HG03571 (cell line): ENCODE results near the gene AQP6.
A peak's percentile ranks its signal among the peaks of the same experiment; 100 is the strongest.

Source experiments
- ATAC-seq: cut with Tn5 transposase; IDR thresholded peaks from one replicate; pipeline ENCODE4 v1.9.1; 2021; ENCODE audit not compliant: unreplicated experiment

Gene AQP6

GRCh38 chr12:49955899-49956662 is 16.7 kb upstream of the AQP6 start:
- no peak for ATAC-seq

- no peak for ATAC-seq
These were observed 15.8 kb upstream of the AQP6 start for GRCh38 chr12:49956663-49957569.

DNA sequence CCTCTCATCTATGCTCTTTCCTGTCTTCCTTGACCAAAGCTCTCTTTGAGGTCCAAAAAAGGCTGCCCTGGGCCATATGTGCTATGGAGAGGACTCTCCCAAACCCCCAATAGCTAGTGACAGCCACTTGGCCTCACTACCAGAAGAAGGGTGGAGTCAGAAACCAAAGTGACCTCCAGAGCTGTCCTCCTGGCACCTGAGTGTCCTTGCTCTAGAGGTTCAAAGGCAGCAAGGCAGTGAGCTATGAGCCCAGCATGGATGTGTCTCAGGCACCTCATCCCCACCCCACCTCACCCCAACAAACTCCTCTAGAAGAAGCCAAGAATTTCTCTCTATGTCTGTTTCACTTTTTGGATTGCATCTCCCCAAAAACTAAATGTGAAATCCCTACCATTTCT is 15.2 kb upstream of the AQP6 start:
- ATAC-seq: no peak

GRCh38 chr12:49959685-49960473 is 12.9 kb upstream of the AQP6 start:
- ATAC-seq: no peak

GRCh38 chr12:49960474-49961110 is 12.2 kb upstream of the AQP6 start:
- ATAC-seq: no peak

DNA sequence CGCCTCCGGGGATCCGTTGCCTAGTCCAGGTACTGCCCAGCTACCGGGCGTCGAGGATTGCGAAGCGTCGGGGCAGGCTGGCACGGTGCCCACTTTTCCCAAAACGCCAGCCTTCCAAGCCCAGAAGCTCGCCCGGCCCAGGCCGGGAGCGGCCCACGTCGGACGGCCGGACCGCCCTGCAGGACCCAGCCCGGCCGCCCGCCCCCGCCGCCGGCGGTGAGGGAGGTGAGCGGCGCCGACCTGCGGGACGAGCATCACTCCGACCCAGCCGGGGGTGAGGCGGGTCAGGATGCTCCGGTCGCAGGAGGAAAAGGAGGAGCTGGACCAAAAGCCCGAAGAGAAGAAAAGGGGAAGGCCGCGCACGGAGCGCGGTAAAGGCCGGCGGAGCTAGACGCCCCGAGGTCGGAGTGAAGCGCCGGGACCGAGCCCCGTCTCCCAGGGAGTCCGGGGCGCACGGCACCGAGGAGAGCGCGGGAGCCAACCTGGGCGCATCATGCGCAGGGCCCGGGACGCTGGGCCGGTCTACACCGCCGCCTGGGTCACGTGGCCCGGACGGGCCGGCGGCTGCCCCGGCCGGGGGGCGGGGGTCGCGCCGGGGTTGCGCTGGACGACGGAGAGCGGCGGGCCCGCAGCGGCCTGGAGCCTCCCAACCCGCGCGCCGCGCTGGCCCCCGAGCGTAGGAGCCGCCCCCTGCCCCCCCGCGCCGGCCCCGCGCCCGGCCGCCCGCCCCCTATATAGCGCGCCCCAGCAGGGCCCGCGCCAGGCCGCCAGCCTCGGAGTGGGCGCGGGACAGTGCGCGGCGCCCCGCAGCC is 11.4 kb upstream of the AQP6 start, which contains the start of gene AQP5:
AQP5 (plus strand) TSS at position 762 of the 812 bp plus-strand sequence. CDS start 146 bp downstream, outside the sequence.
- ATAC-seq: no peak

DNA sequence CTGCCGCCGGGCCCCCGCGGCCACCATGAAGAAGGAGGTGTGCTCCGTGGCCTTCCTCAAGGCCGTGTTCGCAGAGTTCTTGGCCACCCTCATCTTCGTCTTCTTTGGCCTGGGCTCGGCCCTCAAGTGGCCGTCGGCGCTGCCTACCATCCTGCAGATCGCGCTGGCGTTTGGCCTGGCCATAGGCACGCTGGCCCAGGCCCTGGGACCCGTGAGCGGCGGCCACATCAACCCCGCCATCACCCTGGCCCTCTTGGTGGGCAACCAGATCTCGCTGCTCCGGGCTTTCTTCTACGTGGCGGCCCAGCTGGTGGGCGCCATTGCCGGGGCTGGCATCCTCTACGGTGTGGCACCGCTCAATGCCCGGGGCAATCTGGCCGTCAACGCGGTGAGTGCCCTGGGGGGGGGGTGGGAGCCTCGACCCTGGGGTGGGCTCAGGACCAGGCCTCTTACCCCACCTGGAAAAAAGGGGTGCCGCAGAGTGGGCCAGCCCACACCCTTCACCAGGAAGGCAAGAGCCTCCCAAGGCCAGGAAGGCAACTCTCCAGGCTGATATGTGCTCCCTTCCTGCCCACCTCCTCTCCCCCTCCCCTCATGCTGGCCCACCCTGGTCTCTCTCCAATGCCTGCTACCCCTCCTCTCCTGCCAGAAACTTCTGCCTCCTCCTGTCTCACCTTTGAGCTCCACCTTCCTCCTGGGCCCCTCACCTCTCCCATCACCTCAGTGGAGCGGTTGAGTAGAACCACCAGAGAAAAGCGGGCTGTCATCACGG is 10.6 kb upstream of the AQP6 start:
- ATAC-seq: no peak

- no peak for ATAC-seq
These were observed 9.6 kb upstream of the AQP6 start for GRCh38 chr12:49962861-49963765.

GRCh38 chr12:49963976-49964815 is 8.6 kb upstream of the AQP6 start:
- ATAC-seq: no peak

DNA sequence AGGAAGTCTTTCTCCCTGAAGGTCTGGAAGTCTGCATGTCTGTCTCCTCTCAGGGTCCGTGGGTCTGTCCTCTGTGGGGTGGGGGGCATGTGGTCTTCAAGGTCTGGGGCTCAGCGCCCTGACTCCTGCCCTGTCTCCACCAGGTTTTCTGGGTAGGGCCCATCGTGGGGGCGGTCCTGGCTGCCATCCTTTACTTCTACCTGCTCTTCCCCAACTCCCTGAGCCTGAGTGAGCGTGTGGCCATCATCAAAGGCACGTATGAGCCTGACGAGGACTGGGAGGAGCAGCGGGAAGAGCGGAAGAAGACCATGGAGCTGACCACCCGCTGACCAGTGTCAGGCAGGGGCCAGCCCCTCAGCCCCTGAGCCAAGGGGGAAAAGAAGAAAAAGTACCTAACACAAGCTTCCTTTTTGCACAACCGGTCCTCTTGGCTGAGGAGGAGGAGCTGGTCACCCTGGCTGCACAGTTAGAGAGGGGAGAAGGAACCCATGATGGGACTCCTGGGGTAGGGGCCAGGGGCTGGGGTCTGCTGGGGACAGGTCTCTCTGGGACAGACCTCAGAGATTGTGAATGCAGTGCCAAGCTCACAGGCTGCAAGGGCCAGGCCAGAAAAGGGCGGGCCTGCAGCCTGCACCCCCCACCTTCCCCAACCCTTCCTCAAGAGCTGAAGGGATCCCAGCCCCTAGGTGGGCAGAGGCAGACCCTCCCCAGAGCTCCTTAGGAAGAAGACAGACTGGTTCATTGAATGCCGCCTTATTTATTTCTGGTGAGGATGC is 7.7 kb upstream of the AQP6 start:
- no peak for ATAC-seq

- ATAC-seq: no peak
These were observed 6.9 kb upstream of the AQP6 start for GRCh38 chr12:49965836-49966235.

- no peak for ATAC-seq
These were observed 6.2 kb upstream of the AQP6 start for GRCh38 chr12:49966511-49967041.

DNA sequence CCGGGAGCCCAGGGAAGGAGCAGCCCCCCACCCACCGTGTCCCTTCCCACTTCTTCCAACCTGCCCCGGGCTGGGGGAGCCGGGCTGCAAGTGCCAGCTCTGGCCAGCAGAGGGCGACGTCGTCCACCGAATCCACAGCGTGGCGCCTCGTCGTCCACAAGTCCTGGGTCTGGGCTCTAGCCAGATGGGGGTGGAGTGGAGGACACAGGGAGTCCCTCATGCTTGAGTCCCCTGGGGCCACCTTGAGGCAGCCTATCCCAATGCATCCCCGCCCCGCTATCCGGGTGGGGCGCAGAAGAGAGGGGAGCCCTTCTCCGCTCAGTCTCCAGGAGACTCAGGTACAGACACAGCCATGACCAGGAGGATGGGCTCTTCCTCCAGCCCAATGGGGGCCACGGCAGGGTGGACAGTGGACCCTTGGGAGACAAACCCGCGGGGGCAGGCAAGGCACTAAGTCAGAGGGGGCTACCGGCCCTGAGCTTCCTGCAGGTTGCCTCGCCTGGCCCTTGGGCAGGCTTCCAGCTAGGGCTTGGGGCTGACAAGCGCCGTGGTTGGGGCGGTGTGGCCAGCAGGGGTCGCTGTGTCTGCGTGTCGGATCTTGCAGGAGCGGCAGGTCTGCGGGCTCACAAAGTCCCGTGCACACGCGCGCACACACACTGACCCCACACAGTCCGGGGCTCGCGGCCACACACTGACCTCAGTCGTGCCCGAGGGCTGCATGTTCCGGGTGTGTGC is 5.5 kb upstream of the AQP6 start:
- peak; percentile 56 for ATAC-seq

DNA sequence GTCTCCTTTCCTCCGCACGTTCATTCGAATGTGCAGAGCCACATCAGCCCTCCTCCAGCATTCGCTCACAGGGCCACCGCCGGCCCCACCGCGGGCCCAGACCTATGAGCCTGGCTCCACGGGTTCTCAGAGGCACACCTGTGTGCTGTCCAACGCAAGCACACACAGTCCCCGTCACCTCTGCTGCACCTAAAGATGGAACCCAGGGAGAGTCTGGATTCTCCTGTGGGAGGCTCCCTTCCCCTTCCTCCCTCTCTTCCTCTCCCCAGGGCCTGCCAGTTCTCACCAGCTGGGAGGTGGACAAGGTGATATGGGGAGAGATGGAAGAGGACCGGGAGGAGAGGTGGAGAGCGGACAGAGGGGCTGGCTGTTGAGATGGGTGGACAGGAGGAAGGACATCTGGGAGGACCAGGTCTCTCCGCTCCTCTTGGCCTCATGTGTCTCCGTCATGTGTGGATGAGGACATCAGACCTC is 4.9 kb upstream of the AQP6 start:
- ATAC-seq: no peak

- no peak for ATAC-seq
These were observed 4.3 kb upstream of the AQP6 start for GRCh38 chr12:49968471-49968870.
